GM19455 (cell line): ENCODE data around the gene MAML3.

Source experiments
- ATAC-seq: cut with Tn5 transposase; IDR thresholded peaks from one replicate; pipeline ENCODE4 v1.9.1; 2021; ENCODE audit not compliant: unreplicated experiment

Gene MAML3

GRCh38 chr4:140127422-140127821, 26.6 kb downstream of the MAML3 start:
- ATAC-seq, result no peak

- no peak for ATAC-seq
These were observed 27.7 kb downstream of the MAML3 start for GRCh38 chr4:140126261-140126660.

GRCh38 chr4:140125374-140125773, 28.6 kb downstream of the MAML3 start:
- no peak for ATAC-seq

GRCh38 chr4:140123666-140124377, 30.2 kb downstream of the MAML3 start:
- ATAC-seq, result no peak

GRCh38 chr4:140122891-140123290, 31.1 kb downstream of the MAML3 start:
- ATAC-seq, result no peak

- no peak for ATAC-seq
These were observed 32.3 kb downstream of the MAML3 start for GRCh38 chr4:140121646-140122045.

GRCh38 chr4:140118931-140119640, 34.9 kb downstream of the MAML3 start:
- no peak for ATAC-seq

- ATAC-seq, result no peak
These were observed 36.0 kb downstream of the MAML3 start for GRCh38 chr4:140117947-140118346.

- ATAC-seq, result no peak
These were observed 37.4 kb downstream of the MAML3 start for GRCh38 chr4:140116442-140117104.

- ATAC-seq, result no peak
These were observed 38.8 kb downstream of the MAML3 start for GRCh38 chr4:140115140-140115539.

- no peak for ATAC-seq
These were observed 40.3 kb downstream of the MAML3 start for GRCh38 chr4:140113653-140114052.

- no peak for ATAC-seq
These were observed 41.4 kb downstream of the MAML3 start for GRCh38 chr4:140112576-140112975.

GRCh38 chr4:140111256-140111655, 42.7 kb downstream of the MAML3 start:
- ATAC-seq, result no peak

GRCh38 chr4:140110542-140111215, 43.3 kb downstream of the MAML3 start:
- no peak for ATAC-seq

- ATAC-seq, result no peak
These were observed 44.2 kb downstream of the MAML3 start for GRCh38 chr4:140109737-140110136.

GRCh38 chr4:140109292-140109691, 44.7 kb downstream of the MAML3 start:
- no peak for ATAC-seq

GRCh38 chr4:140108713-140109230, 45.2 kb downstream of the MAML3 start:
- no peak for ATAC-seq

- no peak for ATAC-seq
These were observed 45.7 kb downstream of the MAML3 start for GRCh38 chr4:140108243-140108642.

GRCh38 chr4:140106289-140106844, 47.6 kb downstream of the MAML3 start:
- no peak for ATAC-seq

GRCh38 chr4:140105436-140105835, 48.5 kb downstream of the MAML3 start:
- ATAC-seq, result no peak

GRCh38 chr4:140103676-140104075, 50.3 kb downstream of the MAML3 start:
- ATAC-seq, result no peak
